ENCODE results near the gene SLC4A3. TPM values are rescaled to one million over a fixed set of nuclear protein-coding genes. Genes with fewer than 3 reads are reported as not detected.

SLC4A3 gene
- total RNA-seq, 1 experiment from 2014 or later, result 8.7 TPM

DNA sequence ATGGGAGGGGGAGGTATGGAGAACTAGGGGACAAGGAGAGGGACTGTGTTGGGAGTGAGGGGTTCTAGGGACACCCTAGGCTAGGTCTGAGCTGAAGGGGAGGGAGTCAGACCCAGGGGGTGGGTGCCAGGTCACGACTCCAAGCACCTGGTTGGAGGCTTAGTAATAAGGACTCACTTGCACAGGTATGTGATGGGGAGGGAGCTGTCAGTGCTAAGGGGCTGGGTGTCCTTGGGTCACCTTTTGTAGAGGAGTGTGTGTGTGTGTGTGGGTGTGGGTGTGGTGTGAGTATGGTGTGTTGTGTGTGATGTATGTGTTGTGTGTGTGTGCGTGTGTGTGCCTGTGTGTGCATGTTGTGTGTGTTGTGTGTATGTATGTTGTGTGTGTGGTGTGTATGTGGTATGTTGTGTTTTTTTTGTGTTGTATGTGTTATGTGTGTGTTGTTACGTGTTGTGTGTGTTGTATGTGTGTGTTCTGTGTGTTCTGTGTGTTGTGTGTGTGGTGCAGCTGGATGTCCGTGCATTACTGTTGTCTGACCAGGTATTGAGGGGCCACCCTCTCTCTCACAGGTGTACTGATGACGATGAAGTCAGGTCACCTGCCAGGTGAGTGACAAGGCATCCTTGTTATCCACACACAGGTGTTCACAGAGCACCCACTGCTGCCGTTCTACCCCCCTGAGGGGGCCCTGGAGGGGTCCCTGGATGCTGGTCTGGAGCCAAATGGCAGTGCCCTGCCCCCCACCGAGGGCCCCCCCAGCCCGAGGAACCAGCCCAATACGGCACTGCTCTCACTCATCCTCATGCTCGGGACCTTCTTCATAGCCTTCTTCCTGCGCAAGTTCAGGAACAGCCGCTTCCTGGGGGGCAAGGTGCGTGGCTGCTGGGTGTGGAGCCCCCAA, 9.8 kb downstream of the SLC4A3 start:
- POLR2A ChIA-PET, result interaction anchor here (0.9 kb wide), 1 partner anchor 11 kb away, joined by 4 read pairs; no protein-coding TSS in a partner anchor
- Mint-ChIP-seq H3K9me3 (no peaks in the 10 kb centered on the region), H3K4me3 (no peak overlapping the region), H3K27me3 (ENCODE audit: low read depth) (no peaks in the 10 kb centered on the region), H3K27ac (no peak overlapping the region), H3K4me1 (peaks cover 5% of the 10 kb centered on the region; the same call in 1 of the 2 replicates), H3K36me3 (no peaks in the 10 kb centered on the region)
- CTCF ChIA-PET, result interaction anchor here (0.5 to 3.3 kb wide), 7 partner anchors 9 to 195 kb away, joined by 3 to 23 read pairs (median 3); no protein-coding TSS in a partner anchor
- TF ChIP-seq NFYB (CRISPR knock-in tag; conservative IDR thresholded peaks at IDR 0.05; ENCODE audit: low read depth), result no peak
- TF ChIP-seq ARID4B (CRISPR knock-in tag; IDR thresholded peaks at IDR 0.05; ENCODE audit: borderline replicate concordance), result no peak
- no peak for TF ChIP-seq ZNF671 (CRISPR knock-in tag; IDR thresholded peaks at IDR 0.05)
- no peak for TF ChIP-seq ZNF263 (CRISPR knock-in tag; IDR thresholded peaks at IDR 0.05; ENCODE audit: low read depth)
- TF ChIP-seq, protein P1, sequence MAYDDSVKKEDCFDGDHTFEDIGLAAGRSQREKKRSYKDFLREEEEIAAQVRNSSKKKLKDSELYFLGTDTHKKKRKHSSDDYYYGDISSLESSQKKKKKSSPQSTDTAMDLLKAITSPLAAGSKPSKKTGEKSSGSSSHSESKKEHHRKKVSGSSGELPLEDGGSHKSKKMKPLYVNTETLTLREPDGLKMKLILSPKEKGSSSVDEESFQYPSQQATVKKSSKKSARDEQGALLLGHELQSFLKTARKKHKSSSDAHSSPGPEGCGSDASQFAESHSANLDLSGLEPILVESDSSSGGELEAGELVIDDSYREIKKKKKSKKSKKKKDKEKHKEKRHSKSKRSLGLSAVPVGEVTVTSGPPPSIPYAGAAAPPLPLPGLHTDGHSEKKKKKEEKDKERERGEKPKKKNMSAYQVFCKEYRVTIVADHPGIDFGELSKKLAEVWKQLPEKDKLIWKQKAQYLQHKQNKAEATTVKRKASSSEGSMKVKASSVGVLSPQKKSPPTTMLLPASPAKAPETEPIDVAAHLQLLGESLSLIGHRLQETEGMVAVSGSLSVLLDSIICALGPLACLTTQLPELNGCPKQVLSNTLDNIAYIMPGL (CRISPR knock-in tag; IDR thresholded peaks at IDR 0.05), result no peak
- no peak for TF ChIP-seq NFE2L1 (CRISPR knock-in tag; IDR thresholded peaks at IDR 0.05)
- no peak for TF ChIP-seq ZNF219 (CRISPR knock-in tag; IDR thresholded peaks at IDR 0.05; ENCODE audit: borderline replicate concordance)
- TF ChIP-seq, protein P2, sequence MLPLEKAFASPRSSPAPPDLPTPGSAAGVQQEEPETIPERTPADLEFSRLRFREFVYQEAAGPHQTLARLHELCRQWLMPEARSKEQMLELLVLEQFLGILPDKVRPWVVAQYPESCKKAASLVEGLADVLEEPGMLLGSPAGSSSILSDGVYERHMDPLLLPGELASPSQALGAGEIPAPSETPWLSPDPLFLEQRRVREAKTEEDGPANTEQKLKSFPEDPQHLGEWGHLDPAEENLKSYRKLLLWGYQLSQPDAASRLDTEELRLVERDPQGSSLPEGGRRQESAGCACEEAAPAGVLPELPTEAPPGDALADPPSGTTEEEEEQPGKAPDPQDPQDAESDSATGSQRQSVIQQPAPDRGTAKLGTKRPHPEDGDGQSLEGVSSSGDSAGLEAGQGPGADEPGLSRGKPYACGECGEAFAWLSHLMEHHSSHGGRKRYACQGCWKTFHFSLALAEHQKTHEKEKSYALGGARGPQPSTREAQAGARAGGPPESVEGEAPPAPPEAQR (CRISPR knock-in tag; IDR thresholded peaks at IDR 0.05), result no peak
- TF ChIP-seq NR3C1 (CRISPR knock-in tag; conservative IDR thresholded peaks at IDR 0.05; ENCODE audit: low read depth), result no peak
- no peak for TF ChIP-seq FOXP1 (CRISPR knock-in tag; IDR thresholded peaks at IDR 0.05; ENCODE audit: borderline replicate concordance)
- no peak for TF ChIP-seq ZBTB21 (CRISPR knock-in tag; IDR thresholded peaks at IDR 0.05; ENCODE audit: borderline replicate concordance)
- no peak for TF ChIP-seq ATF1 (CRISPR knock-in tag; IDR thresholded peaks at IDR 0.05)
- no peak for ATAC-seq
- no peak for DNase-seq (ENCODE audit: low spot score)

- Mint-ChIP-seq H3K36me3 (no peaks in the 10 kb centered on the region), H3K27ac (no peak overlapping the region), H3K27me3 (ENCODE audit: low read depth) (peaks cover 3% of the 10 kb centered on the region; the same call in 1 of the 2 replicates), H3K4me1 (peaks cover 9% of the 10 kb centered on the region), H3K4me3 (no peak overlapping the region), H3K9me3 (no peaks in the 10 kb centered on the region)
- CTCF ChIA-PET, result interaction anchor here (1.0 to 3.3 kb wide), 5 partner anchors 10 to 77 kb away, joined by 3 to 23 read pairs (median 3); no protein-coding TSS in a partner anchor
- DNase-seq (ENCODE audit: low spot score) (no peak), ATAC-seq (no peak)
- POLR2A ChIA-PET, result interaction anchor here (0.8 to 0.9 kb wide), 2 partner anchors 8 to 12 kb away, joined by 3 to 4 read pairs; no protein-coding TSS in a partner anchor
- TF ChIP-seq TP53 (CRISPR knock-in tag; IDR thresholded peaks at IDR 0.05) (no peak), ZMAT4 (CRISPR knock-in tag; IDR thresholded peaks at IDR 0.05) (no peak), ATF2 (CRISPR knock-in tag; IDR thresholded peaks at IDR 0.05; ENCODE audit: borderline replicate concordance, low read depth) (no peak), ZNF219 (CRISPR knock-in tag; IDR thresholded peaks at IDR 0.05; ENCODE audit: borderline replicate concordance) (no peak), JAZF1 (CRISPR knock-in tag; IDR thresholded peaks at IDR 0.05) (no peak), SMAD3 (CRISPR knock-in tag; IDR thresholded peaks at IDR 0.05; ENCODE audit: borderline replicate concordance) (no peak), ESRRA (CRISPR knock-in tag; IDR thresholded peaks at IDR 0.05; ENCODE audit: borderline replicate concordance) (no peak)
- TF ChIP-seq, protein P3, sequence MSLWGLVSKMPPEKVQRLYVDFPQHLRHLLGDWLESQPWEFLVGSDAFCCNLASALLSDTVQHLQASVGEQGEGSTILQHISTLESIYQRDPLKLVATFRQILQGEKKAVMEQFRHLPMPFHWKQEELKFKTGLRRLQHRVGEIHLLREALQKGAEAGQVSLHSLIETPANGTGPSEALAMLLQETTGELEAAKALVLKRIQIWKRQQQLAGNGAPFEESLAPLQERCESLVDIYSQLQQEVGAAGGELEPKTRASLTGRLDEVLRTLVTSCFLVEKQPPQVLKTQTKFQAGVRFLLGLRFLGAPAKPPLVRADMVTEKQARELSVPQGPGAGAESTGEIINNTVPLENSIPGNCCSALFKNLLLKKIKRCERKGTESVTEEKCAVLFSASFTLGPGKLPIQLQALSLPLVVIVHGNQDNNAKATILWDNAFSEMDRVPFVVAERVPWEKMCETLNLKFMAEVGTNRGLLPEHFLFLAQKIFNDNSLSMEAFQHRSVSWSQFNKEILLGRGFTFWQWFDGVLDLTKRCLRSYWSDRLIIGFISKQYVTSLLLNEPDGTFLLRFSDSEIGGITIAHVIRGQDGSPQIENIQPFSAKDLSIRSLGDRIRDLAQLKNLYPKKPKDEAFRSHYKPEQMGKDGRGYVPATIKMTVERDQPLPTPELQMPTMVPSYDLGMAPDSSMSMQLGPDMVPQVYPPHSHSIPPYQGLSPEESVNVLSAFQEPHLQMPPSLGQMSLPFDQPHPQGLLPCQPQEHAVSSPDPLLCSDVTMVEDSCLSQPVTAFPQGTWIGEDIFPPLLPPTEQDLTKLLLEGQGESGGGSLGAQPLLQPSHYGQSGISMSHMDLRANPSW (CRISPR knock-in tag; conservative IDR thresholded peaks at IDR 0.05; ENCODE audit: low read depth), result no peak
Measured at GRCh38 chr2:219637842-219638185, 10.4 kb downstream of the SLC4A3 start.
